IPS-18c (cell line): Measurements from ENCODE around the gene TMUB2.

Experiments
- H3K4me3 ChIP-seq: 2 replicates; pipeline ENCODE4 v1.7.0; 2013; ENCODE audit warnings: low read depth, mild to moderate bottlenecking, low read length, moderate library complexity; ENCODE audit not compliant: insufficient read depth
- H3K9me3 ChIP-seq: one replicate; pipeline ENCODE4 v1.6.1; 2013; ENCODE audit warnings: mild to moderate bottlenecking, low read length, moderate library complexity; ENCODE audit not compliant: control insufficient read depth, insufficient read depth

Gene TMUB2

DNA sequence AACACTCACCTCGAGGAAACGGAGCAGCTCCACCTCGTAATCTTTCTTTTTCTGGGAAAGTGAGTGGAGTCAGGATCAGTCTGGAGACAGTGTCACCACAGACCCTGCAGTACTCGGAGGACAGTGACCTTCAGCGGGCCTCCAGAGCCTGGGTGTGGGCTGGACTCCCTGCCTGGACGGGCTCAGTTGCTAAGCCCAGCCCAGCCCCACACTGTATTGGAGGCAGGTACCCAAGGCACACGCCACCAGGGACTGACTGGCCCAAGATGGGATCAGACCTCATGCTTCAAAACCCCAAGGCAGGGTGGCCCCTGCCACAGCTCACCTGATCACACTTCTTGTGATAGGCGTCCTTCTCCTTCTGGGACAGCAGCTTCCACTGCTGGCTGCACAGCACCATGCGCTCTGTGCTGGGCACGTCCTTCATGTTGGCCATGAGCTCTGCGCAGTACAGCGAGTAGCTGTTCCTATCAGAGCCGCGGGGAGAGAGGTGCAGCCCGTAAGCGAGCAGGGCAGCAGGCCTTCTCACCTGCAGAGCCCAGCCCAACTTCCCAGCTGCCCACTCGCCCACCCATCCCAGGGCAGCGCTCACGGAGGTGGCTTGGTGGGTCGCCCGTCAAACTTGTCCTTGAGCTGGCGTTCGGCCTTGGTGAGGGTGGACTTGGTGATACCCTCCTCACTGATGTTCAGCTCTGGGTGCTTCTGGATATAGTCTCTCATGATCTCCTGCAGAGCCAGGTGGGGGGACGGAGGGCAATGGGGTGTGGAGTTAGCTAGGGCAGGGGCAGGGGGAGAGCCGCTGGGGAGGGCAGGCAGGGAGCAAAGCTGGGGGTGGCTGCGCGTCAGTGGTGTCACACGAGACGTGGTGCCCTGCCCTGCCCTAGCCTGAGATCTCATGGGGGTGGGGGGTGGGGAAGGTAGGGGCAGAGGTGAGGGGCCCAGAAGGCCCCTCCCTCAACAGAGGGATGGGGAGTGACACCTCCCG is 24.8 kb downstream of the TMUB2 start:
- H3K4me3 ChIP-seq: no peak overlapping the region; the same call in 1 of the 2 replicates
- no peaks in the 10 kb centered on the region for H3K9me3 ChIP-seq

- no peak overlapping the region for H3K4me3 ChIP-seq
- no peaks in the 10 kb centered on the region for H3K9me3 ChIP-seq
Measured at GRCh38 chr17:44212507-44213402, 26.0 kb downstream of the TMUB2 start.

GRCh38 chr17:44213403-44214229 is 26.8 kb downstream of the TMUB2 start:
- Histone ChIP-seq H3K4me3 (no peak overlapping the region), H3K9me3 (no peaks in the 10 kb centered on the region)

GRCh38 chr17:44214230-44214494 is 27.4 kb downstream of the TMUB2 start:
- no peak overlapping the region for H3K4me3 ChIP-seq

GRCh38 chr17:44214896-44215295 is 28.1 kb downstream of the TMUB2 start:
- Histone ChIP-seq H3K9me3 (no peaks in the 10 kb centered on the region), H3K4me3 (no peak overlapping the region)

More at GRCh38 chr17:44214230-44214494, 27.4 kb downstream of the TMUB2 start:
- no peaks in the 10 kb centered on the region for H3K9me3 ChIP-seq

DNA sequence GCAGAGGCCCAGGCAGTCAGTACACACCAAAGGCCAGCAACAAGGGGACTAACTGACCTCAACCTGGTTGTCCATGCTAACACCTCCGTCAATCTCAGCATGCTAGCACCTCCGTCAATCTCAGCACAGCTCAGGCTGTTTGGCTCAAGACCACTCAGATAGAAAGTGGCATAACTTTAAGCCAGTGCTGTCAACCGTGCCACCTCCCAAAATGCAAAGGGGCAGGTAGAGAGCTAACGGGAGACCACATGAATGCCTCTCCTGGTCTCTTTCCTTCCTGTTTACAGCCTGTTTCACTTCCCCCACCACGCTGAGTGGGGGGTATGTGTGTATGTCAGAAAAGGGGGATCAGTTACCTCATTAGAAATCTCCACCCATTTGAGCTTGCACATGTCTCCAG is 29.4 kb downstream of the TMUB2 start:
- H3K4me3 ChIP-seq: no peak overlapping the region

DNA sequence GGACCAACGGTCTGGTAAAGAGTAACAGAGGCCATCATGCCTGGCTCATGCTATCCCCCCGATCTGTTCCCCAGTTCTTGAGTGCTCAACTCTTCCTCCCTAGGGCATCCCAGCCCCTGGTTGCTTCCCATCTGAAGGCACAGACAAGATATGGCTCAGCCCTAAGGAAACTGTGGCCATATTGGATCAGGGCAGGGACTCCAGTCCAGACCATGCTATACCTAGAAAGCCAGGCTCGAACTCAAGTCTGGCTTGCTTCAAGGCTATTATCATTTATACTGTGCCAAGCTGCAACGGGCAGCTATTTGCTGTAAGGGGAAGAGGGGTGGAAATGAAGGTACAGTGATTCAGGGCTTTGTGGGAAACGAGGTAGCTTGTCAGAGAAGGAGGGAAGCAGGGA is 29.9 kb downstream of the TMUB2 start:
- Histone ChIP-seq H3K4me3 (no peak overlapping the region), H3K9me3 (no peaks in the 10 kb centered on the region)

More for the DNA sequence above, 29.4 kb downstream of the TMUB2 start:
- no peaks in the 10 kb centered on the region for H3K9me3 ChIP-seq

GRCh38 chr17:44217738-44218343 is 31.1 kb downstream of the TMUB2 start:
- Histone ChIP-seq H3K4me3 (peak overlapping the region; percentile 88), H3K9me3 (no peaks in the 10 kb centered on the region)

DNA sequence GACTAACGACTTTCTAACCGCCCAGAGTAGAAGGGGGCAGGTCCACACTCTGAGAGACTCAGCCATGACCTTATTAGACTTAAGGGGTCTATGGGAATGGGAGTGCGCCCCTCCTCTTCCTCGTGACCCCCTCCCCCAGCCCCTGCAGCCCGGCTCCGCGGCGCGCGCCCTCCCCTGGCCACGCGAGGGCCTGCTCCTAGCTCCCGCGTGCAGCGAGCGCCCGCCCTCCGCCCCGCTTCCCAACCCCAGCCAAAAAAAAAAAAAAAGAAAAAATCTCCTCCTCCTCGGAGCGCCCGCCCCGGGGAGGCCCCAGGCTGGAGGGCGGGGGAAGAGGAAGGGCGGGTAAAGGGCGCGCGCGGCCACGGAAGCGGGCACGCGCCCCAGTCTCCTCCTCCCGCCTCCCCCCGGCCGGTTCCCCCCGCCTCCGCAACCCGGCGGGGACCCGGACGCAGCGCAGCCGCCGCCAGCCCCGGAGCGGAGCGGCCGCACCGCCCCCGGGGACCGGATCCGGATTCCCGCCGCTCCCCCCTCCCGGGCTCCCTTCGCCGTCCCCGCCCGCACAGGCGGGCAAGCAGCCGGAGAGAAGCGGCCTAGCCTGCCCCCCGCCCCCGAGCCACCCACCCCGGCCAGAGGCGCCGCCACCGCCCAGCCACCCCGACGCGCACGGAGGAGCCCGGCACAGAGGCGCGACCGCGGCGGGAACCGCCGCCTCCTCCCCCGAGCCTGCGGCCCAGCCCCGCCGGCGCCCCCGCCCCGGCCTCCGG is 31.8 kb downstream of the TMUB2 start:
- Histone ChIP-seq H3K4me3 (peak overlapping the region; percentile 88), H3K9me3 (no peaks in the 10 kb centered on the region)

GRCh38 chr17:44219108-44219615 is 32.4 kb downstream of the TMUB2 start:
- no peaks in the 10 kb centered on the region for H3K9me3 ChIP-seq
- peak overlapping the region; percentile 88 for H3K4me3 ChIP-seq

- Histone ChIP-seq H3K9me3 (no peaks in the 10 kb centered on the region), H3K4me3 (peak within 1 kb of the TSS; percentile 88)
Measured at GRCh38 chr17:44219616-44220212, 32.9 kb downstream of the TMUB2 start, which contains the start of gene UBTF. TSS of gene UBTF (minus strand) at chr17:44219675. CDS start at chr17:44218229, 1,446 bp downstream.

GRCh38 chr17:44220213-44221083 is 33.7 kb downstream of the TMUB2 start:
- H3K4me3 ChIP-seq: peak overlapping the region; percentile 86
- no peaks in the 10 kb centered on the region for H3K9me3 ChIP-seq

DNA sequence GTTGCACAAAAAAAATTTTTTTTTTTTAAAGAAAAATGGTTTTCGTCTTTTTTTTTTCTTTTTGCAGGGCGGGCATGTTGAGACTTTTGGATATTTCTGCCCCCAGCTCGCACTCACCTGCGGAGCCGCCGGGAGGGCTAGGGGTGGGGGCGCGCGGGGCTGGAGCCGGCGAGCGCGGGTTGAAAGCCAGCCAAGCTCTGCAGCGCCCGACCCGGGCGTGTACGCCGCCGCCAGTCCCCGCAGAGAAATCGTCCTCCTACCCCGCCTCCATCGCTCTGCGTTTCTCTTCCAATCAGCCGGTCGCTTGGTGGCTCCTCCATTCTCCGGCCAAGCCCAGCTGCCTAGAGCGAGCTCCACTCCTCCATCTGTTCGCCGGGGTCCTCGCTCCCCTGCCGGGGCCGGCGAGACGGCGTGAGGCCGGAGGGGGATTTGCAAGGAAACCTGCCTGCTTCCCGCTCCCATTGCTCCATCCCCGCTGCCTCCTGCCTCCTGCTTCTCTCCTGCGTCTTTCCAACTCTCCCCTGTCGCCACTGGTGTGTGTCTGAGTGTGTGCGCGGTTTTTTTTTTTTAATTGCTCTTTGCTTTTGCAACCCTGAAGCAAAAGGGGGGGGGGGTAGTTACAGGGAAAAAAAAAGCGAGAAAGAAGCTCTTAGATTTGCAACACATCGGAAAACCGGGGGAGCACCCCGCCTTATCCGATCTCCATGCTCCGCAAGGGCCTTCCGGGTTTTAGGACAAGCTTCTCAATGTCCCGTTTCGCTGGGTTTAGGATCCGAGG is 34.5 kb downstream of the TMUB2 start:
- H3K4me3 ChIP-seq: peak overlapping the region; percentile 86
- H3K9me3 ChIP-seq: no peaks in the 10 kb centered on the region

GRCh38 chr17:44221862-44222111 is 35.0 kb downstream of the TMUB2 start:
- H3K4me3 ChIP-seq: peak overlapping the region; percentile 86
- H3K9me3 ChIP-seq: no peaks in the 10 kb centered on the region
